K562 (cell line): ENCODE data around the gene MRPL16. TPM values are rescaled to one million over a fixed set of nuclear protein-coding genes. Genes with fewer than 3 reads are reported as not detected.

Experiments used
- MAFK ChIP-seq: IDR thresholded peaks from 2 replicates; pipeline ENCODE4 v1.6.1; 2011; ENCODE audit warnings: low read length, improper control_type of control experiment
- NFE2L1 ChIP-seq: fragments of 450-650 bp; IDR thresholded peaks from 2 replicates; pipeline ENCODE4 v1.6.1; 2016; ENCODE audit warnings: missing genetic modification characterization, low read depth, mild to moderate bottlenecking, missing compliant biosample characterization, moderate library complexity, borderline replicate concordance
- TCF3 ChIP-seq: sonication (generic); formaldehyde crosslinking; IDR thresholded peaks from 2 replicates; pipeline ENCODE4 v1.4.0; 2020; ENCODE audit warnings: mild to moderate bottlenecking, missing genetic modification reagents
- ZBED1 ChIP-seq: IDR thresholded peaks from 2 replicates; pipeline ENCODE4 v1.6.1; 2014
- ZNF316 ChIP-seq: fragments of 450-650 bp; IDR thresholded peaks from 2 replicates; pipeline ENCODE4 v1.6.1; 2016
- polyA plus RNA-seq, 8 experiments: library from polyadenylated mRNA; depleted of rRNA in 4 of 8; stranded (reverse) in 5 of 8; unstranded in 3 of 8; fragments of >200 nt; fragmentation: Nextera tagmentation in 2 of 8; fragmentation: Illumina TruSeq in 1 of 8; extraction: Ambion mirVana in 2 of 8; extraction: Trizol in 1 of 8; gene quantifications; 2 replicates each; pipeline versions ENCODE4 v1.2.1 to v1.2.3, GENCODE V29; 2011 to 2014; ENCODE audit warnings: inconsistent platforms in 1 of 8, missing spikeins in 1 of 8
- total RNA-seq, 7 experiments: library from RNA; depleted of rRNA in 6 of 7; stranded (reverse); fragments of >200 nt in 6 of 7; fragmentation: Illumina TruSeq in 2 of 7; extraction: Trizol in 2 of 7; gene quantifications; 2 replicates each; pipeline versions ENCODE4 v1.2.1 to v1.2.3, GENCODE V29; 2011 to 2021; ENCODE audit warnings: low replicate concordance in 1 of 7
- TF ChIP-seq, protein P1 (sequence below), 2 experiments: fragments of 450-650 bp; IDR thresholded peaks; 2 replicates each; pipeline ENCODE4 v1.6.1; 2016; ENCODE audit warnings: mild to moderate bottlenecking in 2 of 2, borderline replicate concordance in 1 of 2, low read depth in 1 of 2, moderate library complexity in 1 of 2
- TF ChIP-seq, protein P2 (sequence below): fragments of 250-450 bp; sonication (Bioruptor Pico); IDR thresholded peaks from 2 replicates; pipeline ENCODE4 v1.5.0; 2021

MRPL16 gene
- total and polyA plus RNA-seq, 9 of the 15 experiments (the other 6 are each of a cell fraction or from before 2014, with no cell fraction given), result 63.3 to 209 (median 157) TPM

DNA sequence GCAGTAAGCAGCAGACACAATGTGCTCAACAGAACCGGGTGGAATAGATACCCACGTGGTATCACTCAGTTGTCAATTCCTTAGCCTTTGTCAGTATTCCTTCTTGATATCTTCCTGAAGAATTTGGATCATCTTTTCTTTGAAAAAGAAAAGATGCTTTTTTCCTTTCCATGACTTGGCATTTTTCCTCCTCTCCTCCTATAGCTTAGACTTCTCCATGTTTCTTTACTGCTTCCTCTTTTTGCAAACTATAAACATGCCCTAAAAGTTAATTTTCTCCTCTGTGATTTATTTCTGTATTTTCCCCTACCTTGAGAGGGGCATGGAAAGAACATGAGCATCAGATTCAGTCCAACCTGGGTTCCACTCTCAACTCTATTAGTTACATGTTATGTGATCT, 23.0 kb upstream of the MRPL16 start (continued):
- TF ChIP-seq, protein P1, sequence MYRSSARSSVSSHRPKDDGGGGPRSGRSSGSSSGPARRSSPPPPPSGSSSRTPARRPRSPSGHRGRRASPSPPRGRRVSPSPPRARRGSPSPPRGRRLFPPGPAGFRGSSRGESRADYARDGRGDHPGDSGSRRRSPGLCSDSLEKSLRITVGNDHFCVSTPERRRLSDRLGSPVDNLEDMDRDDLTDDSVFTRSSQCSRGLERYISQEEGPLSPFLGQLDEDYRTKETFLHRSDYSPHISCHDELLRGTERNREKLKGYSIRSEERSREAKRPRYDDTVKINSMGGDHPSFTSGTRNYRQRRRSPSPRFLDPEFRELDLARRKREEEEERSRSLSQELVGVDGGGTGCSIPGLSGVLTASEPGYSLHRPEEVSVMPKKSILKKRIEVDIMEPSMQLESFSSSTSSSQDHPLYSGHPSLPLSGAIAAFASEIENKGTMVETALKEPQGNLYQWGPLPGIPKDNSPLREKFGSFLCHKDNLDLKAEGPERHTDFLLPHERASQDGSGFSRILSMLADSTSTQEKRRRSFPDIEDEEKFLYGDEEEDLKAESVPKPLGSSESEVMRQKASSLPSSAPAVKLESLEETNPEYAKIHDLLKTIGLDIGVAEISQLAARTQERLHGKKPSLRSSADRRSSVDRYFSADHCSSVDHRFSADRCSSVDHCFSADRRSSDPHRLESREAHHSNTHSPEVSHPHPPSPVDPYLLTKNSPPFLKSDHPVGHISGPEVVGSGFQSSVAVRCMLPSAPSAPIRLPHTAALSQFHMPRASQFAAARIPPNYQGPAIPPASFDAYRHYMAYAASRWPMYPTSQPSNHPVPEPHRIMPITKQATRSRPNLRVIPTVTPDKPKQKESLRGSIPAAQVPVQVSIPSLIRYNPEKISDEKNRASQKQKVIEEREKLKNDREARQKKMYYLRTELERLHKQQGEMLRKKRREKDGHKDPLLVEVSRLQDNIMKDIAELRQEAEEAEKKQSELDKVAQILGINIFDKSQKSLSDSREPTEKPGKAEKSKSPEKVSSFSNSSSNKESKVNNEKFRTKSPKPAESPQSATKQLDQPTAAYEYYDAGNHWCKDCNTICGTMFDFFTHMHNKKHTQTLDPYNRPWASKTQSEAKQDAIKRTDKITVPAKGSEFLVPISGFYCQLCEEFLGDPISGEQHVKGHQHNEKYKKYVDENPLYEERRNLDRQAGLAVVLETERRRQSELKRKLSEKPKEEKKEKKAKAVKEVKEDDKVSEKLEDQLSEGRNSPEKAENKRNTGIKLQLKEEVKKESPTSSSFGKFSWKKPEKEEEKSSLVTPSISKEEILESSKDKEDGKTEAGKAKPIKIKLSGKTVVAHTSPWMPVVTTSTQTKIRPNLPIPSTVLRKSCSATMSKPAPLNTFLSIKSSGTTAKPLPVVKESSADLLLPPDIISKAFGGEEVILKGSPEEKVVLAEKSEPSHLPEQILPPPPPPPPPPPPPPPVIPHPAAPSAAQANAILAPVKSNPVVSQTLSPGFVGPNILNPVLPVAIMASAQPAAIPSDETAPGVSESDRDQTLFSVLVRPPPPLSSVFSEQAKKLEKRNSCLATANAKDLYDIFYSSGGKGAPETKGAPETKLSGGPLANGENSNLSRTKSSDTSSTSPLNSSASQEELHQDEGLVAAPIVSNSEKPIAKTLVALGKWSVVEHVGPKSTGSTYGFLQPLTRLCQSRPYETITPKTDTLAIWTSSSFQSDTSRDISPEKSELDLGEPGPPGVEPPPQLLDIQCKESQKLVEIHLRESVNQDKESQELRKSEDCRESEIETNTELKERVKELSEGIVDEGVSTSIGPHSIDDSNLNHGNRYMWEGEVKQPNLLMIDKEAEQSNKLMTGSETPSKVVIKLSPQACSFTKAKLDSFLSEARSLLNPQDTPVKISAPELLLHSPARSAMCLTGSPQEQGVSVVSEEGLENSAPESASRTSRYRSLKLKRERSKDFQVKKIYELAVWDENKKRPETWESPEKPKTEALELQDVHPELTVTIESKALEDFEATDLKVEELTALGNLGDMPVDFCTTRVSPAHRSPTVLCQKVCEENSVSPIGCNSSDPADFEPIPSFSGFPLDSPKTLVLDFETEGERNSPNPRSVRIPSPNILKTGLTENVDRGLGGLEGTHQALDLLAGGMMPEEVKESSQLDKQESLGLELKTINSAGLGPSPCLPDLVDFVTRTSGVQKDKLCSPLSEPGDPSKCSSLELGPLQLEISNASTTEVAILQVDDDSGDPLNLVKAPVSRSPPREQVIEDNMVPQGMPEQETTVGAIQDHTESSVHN (IDR thresholded peaks at IDR 0.05; ENCODE audit: borderline replicate concordance in 1 of 2, low read depth in 1 of 2), result no peak
- TF ChIP-seq ZBED1 (no peak), MAFK (peak; percentile 69; the same call in 1 of the 2 replicates), NFE2L1 (peak; percentile 70), TCF3 (CRISPR knock-in tag) (no peak), ZNF316 (peak; percentile 88)
- TF ChIP-seq, protein P2, sequence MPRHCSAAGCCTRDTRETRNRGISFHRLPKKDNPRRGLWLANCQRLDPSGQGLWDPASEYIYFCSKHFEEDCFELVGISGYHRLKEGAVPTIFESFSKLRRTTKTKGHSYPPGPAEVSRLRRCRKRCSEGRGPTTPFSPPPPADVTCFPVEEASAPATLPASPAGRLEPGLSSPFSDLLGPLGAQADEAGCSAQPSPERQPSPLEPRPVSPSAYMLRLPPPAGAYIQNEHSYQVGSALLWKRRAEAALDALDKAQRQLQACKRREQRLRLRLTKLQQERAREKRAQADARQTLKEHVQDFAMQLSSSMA (CRISPR knock-in tag), result no peak
- TF ChIP-seq, all 486 proteins: peak for 9
